Omental fat pad (tissue), 4 donors: Measurements from ENCODE around the gene PFAS. TPM values are rescaled to one million over a fixed set of nuclear protein-coding genes. Genes with fewer than 3 reads are reported as not detected.
"Not testable (repeated sequence)": the region's sequence is repeated elsewhere in the genome, so short reads cannot be mapped to it uniquely, and the experiment has no call there.

Source experiments
- ATAC-seq: fragments of 150-250 bp; one replicate; pipeline ENCODE4 v1.9.1; 2016; ENCODE audit warnings: mild to moderate bottlenecking, moderate library complexity; ENCODE audit not compliant: low FRiP score
- DNase-seq: peaks from one replicate; pipeline ENCODE4 v3.0.0-alpha.2; 2019; ENCODE audit warnings: low spot score
- CTCF ChIP-seq, 3 donors: fragments of 450-650 bp; IDR thresholded peaks; one replicate each; pipeline ENCODE4 v1.5.1; 2016 to 2017; ENCODE audit warnings: antibody characterized with exemption in 3 of 3, mild to moderate bottlenecking in 3 of 3, moderate library complexity in 2 of 3
- total RNA-seq, 4 donors: library from RNA; depleted of rRNA; stranded (reverse); fragments of >200 nt; gene quantifications; one replicate each; pipeline ENCODE4 v1.1.0, GENCODE V29; 2016

PFAS gene
- total RNA-seq, 4 donors from 2014 or later = 12.9 to 27.7 (median 19.8) TPM

GRCh38 chr17:8249621-8250500 lies 772 bp downstream of the PFAS start:
- no peak for TF ChIP-seq CTCF (IDR thresholded peaks at IDR 0.05)
- ATAC-seq (no peak), DNase-seq (no peak)

GRCh38 chr17:8251411-8251810 lies 2.3 kb downstream of the PFAS start:
- not testable (repeated sequence) for DNase-seq, ATAC-seq

- no peak for TF ChIP-seq CTCF (IDR thresholded peaks at IDR 0.05)
- no peak for DNase-seq
- no peak for ATAC-seq
Observed at GRCh38 chr17:8253801-8254200, 4.7 kb downstream of the PFAS start.

DNA sequence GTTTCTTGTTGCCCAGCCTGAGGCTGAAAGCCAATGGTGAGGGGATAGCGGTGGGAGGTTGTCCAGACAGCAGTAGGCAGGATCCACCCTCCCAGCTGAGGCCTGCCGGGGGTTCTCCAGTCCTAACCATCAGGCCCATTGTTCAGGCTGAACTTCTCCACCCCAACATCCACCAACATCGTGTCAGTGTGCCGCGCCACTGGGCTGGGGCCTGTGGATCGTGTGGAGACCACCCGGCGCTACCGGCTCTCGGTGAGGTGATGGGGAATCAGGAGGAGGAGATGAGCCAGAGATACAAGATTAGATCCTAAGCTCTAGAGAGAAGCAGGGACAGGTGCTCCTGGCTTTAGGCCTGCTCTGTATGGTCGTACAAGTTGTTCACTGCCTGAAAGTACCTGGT lies 5.8 kb downstream of the PFAS start:
- ATAC-seq = no peak

DNA sequence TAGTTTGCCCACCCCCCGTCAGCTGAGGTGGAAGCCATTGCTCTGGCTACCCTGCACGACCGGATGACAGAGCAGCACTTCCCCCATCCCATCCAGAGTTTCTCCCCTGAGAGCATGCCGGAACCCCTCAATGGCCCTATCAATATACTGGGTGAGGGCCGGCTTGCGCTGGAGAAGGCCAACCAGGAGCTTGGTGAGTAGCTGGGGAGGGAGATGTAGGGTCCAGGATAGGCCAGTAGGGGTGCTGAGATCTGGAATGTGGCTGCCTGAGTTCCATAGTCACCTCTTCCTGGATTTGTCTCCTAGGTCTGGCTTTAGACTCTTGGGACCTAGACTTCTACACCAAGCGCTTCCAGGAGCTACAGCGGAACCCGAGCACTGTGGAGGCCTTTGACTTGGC lies 6.4 kb downstream of the PFAS start:
- TF ChIP-seq CTCF (IDR thresholded peaks at IDR 0.05) = no peak
- no peak for DNase-seq
- no peak for ATAC-seq

More for the DNA sequence above, 5.8 kb downstream of the PFAS start:
- no peak for DNase-seq
- no peak for TF ChIP-seq CTCF (IDR thresholded peaks at IDR 0.05)

DNA sequence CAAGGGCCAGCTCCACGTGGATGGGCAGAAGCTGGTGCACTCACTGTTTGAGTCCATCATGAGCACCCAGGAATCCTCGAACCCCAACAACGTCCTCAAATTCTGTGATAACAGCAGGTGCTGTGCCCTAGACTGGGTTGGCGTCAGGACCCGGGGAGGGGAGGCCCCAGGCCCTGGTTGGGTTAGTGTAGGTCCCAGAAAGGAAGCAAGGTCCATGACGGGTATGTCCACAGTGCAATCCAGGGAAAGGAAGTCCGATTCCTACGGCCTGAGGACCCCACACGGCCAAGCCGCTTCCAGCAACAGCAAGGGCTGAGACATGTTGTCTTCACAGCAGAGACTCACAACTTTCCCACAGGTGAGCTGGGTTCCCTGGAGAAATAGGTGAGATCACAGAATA lies 7.2 kb downstream of the PFAS start:
- DNase-seq = no peak
- no peak for TF ChIP-seq CTCF (IDR thresholded peaks at IDR 0.05)
- ATAC-seq = no peak

DNA sequence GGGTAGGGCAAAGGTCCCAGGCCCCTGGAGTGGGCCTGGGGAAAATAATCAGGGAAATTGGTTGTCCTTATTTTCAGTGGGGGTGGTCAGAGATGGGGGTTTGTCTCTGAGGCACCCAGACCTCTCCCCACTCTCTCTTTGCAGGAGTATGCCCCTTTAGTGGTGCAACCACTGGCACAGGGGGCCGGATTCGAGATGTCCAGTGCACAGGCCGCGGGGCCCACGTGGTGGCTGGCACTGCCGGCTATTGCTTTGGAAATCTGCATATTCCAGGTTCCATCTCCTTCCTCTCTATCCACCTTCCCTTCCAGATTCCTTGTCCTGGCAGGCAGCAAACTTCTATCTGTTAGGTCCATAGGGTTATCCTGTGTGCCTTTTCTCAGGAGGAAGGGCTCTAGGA lies 7.6 kb downstream of the PFAS start:
- no peak for DNase-seq
- TF ChIP-seq CTCF (IDR thresholded peaks at IDR 0.05) = no peak
- no peak for ATAC-seq
